SU-DHL-6 (cell line): ENCODE results near the gene FAM156A.
"Not testable (repeated sequence)": the region's sequence is repeated elsewhere in the genome, so short reads cannot be mapped to it uniquely, and the experiment has no call there.

Experiments used
- H2AFZ ChIP-seq: fragments of 200-600 bp; sonication (generic); 2 replicates; pipeline ENCODE4 v1.6.1; 2014; ENCODE audit warnings: low read depth, mild to moderate bottlenecking, moderate library complexity, mixed read lengths, antibody characterized with exemption, low read length; ENCODE audit not compliant: severe bottlenecking
- H3F3A ChIP-seq: fragments of 200-600 bp; shearing (Covaris generic); 2 replicates; pipeline ENCODE4 v1.6.0; 2016; ENCODE audit warnings: antibody characterized with exemption, mild to moderate bottlenecking; ENCODE audit not compliant: insufficient read depth
- H3K27ac ChIP-seq: fragments of 200-600 bp; sonication (generic); 2 replicates; pipeline ENCODE4 v1.5.1; 2016; ENCODE audit warnings: low read depth, mild to moderate bottlenecking, low read length, moderate library complexity, mixed read lengths
- H3K27me3 ChIP-seq: fragments of 200-600 bp; sonication (generic), shearing (Covaris generic); 2 replicates; pipeline ENCODE4 v1.6.0; 2014; ENCODE audit warnings: mild to moderate bottlenecking, low read length
- H3K36me3 ChIP-seq: fragments of 200-600 bp; sonication (generic); 2 replicates; pipeline ENCODE4 v1.6.1; 2014; ENCODE audit warnings: mild to moderate bottlenecking, low read length, mixed read lengths
- H3K4me2 ChIP-seq: fragments of 300-600, 200-600 bp; shearing (Covaris generic), sonication (generic); 2 replicates; pipeline ENCODE4 v1.6.0; 2014; ENCODE audit warnings: low read length, low read depth, mild to moderate bottlenecking; ENCODE audit not compliant: poor library complexity, severe bottlenecking
- H3K4me3 ChIP-seq: fragments of 200-600 bp; sonication (generic); 2 replicates; pipeline ENCODE4 v1.5.1; 2014; ENCODE audit warnings: antibody characterized with exemption, low read length, mild to moderate bottlenecking, mixed read lengths; ENCODE audit not compliant: insufficient read depth, poor library complexity, severe bottlenecking
- H3K79me2 ChIP-seq: fragments of 200-600 bp; sonication (generic); 2 replicates; pipeline ENCODE4 v1.6.1; 2014; ENCODE audit warnings: mild to moderate bottlenecking, low read length, moderate library complexity; ENCODE audit not compliant: insufficient read depth
- H3K9ac ChIP-seq: fragments of 200-600 bp; sonication (generic); 2 replicates; pipeline ENCODE4 v1.7.0; 2014; ENCODE audit warnings: mild to moderate bottlenecking, low read length
- H3K9me2 ChIP-seq: fragments of 200-600 bp; sonication (generic); replicated peaks from 2 replicates; pipeline ENCODE4 v1.6.1; 2014; ENCODE audit warnings: low read length; ENCODE audit not compliant: insufficient read depth
- H3K9me3 ChIP-seq: fragments of 200-600 bp; sonication (generic); 2 replicates; pipeline ENCODE4 v1.6.1; 2014; ENCODE audit warnings: low read length, mixed read lengths; ENCODE audit not compliant: insufficient read depth
- H4K20me1 ChIP-seq: fragments of 200-600 bp; sonication (generic); 2 replicates; pipeline ENCODE4 v1.6.1; 2014; ENCODE audit warnings: low read depth, mild to moderate bottlenecking, antibody characterized with exemption, low read length, moderate library complexity, mixed read lengths

FAM156A gene

GRCh38 chrX:52907900-52908299 lies 50.4 kb downstream of the FAM156A start:
- H3K36me3 ChIP-seq, H3K27ac ChIP-seq, H3K9me3 ChIP-seq: not testable (repeated sequence)

GRCh38 chrX:52907137-52907536 lies 51.2 kb downstream of the FAM156A start:
- H3K4me2 ChIP-seq, H3K36me3 ChIP-seq, H3K9ac ChIP-seq, H3K9me2 ChIP-seq, H3F3A ChIP-seq, H2AFZ ChIP-seq, H3K79me2 ChIP-seq, H3K4me3 ChIP-seq, H4K20me1 ChIP-seq, H3K27ac ChIP-seq, H3K9me3 ChIP-seq, H3K27me3 ChIP-seq: not testable (repeated sequence)

More at GRCh38 chrX:52907900-52908299, 50.4 kb downstream of the FAM156A start:
- H4K20me1 ChIP-seq, H2AFZ ChIP-seq, H3K4me2 ChIP-seq, H3K9ac ChIP-seq, H3F3A ChIP-seq, H3K79me2 ChIP-seq, H3K4me3 ChIP-seq, H3K27me3 ChIP-seq, H3K9me2 ChIP-seq: not testable (repeated sequence)

- not testable (repeated sequence) for H3K27me3 ChIP-seq, H3K9me3 ChIP-seq, H2AFZ ChIP-seq
Measured at GRCh38 chrX:52906072-52906471, 52.2 kb downstream of the FAM156A start.

GRCh38 chrX:52905531-52905930 lies 52.8 kb downstream of the FAM156A start:
- not testable (repeated sequence) for H3K27ac ChIP-seq

More at GRCh38 chrX:52906072-52906471, 52.2 kb downstream of the FAM156A start:
- H3K9me2 ChIP-seq, H3K79me2 ChIP-seq, H4K20me1 ChIP-seq, H3K27ac ChIP-seq, H3K9ac ChIP-seq, H3K36me3 ChIP-seq, H3F3A ChIP-seq, H3K4me2 ChIP-seq, H3K4me3 ChIP-seq: not testable (repeated sequence)

More at GRCh38 chrX:52905531-52905930, 52.8 kb downstream of the FAM156A start:
- not testable (repeated sequence) for H3K36me3 ChIP-seq, H3K9me2 ChIP-seq, H3K9me3 ChIP-seq, H3K4me2 ChIP-seq, H3K79me2 ChIP-seq, H3K27me3 ChIP-seq, H2AFZ ChIP-seq, H4K20me1 ChIP-seq, H3F3A ChIP-seq, H3K9ac ChIP-seq, H3K4me3 ChIP-seq
